Measurements from ENCODE around the gene ARHGEF37. TPM values are rescaled to one million over a fixed set of nuclear protein-coding genes. Genes with fewer than 3 reads are reported as not detected.
"Not testable (repeated sequence)": the region's sequence is repeated elsewhere in the genome, so short reads cannot be mapped to it uniquely, and the experiment has no call there.

Gene ARHGEF37
- total and polyA plus RNA-seq, 2 donors (not counting 1 experiment from before 2014, with no cell fraction given) = 0.31 to 5.3 TPM

- no peaks in the 10 kb centered on the region for H4K20me1 ChIP-seq (ENCODE audit: control insufficient read depth, extremely low read depth, insufficient read depth, low read length)
- no peak overlapping the region for H2AFZ ChIP-seq (ENCODE audit: low read length)
- no peak overlapping the region for H3K4me3 ChIP-seq (replicated peaks in 1 of 4; ENCODE audit: control extremely low read depth in 1 of 4, insufficient read depth in 1 of 4, low read depth in 3 of 4, low read length in 4 of 4)
- H3K9ac ChIP-seq (ENCODE audit: insufficient read depth, low read length) = no peak overlapping the region
- TF ChIP-seq CTCF (conservative IDR thresholded peaks at IDR 0.05 in 1 of 2, IDR thresholded peaks at IDR 0.05 in 1 of 2; ENCODE audit: low read depth in 1 of 2, low read length in 2 of 2) (no peak), EZH2 (IDR thresholded peaks at IDR 0.05; ENCODE audit: low read length, missing control alignments) (no peak)
- no peaks in the 10 kb centered on the region for H3K9me3 ChIP-seq (ENCODE audit: control insufficient read depth, insufficient read depth, low read depth, low read length)
- H3K79me2 ChIP-seq (ENCODE audit: control insufficient read depth, insufficient read depth, low read length) = no peaks in the 10 kb centered on the region
- DNase-seq (ENCODE audit: low read depth in 2 of 2) = peak; percentile 55 to 57
- no peaks in the 10 kb centered on the region for H3K36me3 ChIP-seq (ENCODE audit: control insufficient read depth, insufficient read depth, low read length)
- peaks cover 14% of the 10 kb centered on the region for H3K4me1 ChIP-seq (ENCODE audit: control insufficient read depth, extremely low read depth, insufficient read depth, low read length)
- no peaks in the 10 kb centered on the region for H3K27me3 ChIP-seq (ENCODE audit: control insufficient read depth, insufficient read depth, low read length)
- H3K27ac ChIP-seq (ENCODE audit: insufficient read depth, low read length) = peak overlapping the region; percentile 89
- H3K4me2 ChIP-seq (ENCODE audit: extremely low read depth, insufficient read depth, low read length) = no peak overlapping the region
Observed at GRCh38 chr5:149563466-149563865, 17.8 kb upstream of the ARHGEF37 start.

GRCh38 chr5:149564542-149565140 is 16.7 kb upstream of the ARHGEF37 start:
- H3K27me3 ChIP-seq (ENCODE audit: control insufficient read depth, insufficient read depth, low read length); H3K36me3 ChIP-seq (ENCODE audit: control insufficient read depth, insufficient read depth, low read length); H3K27ac ChIP-seq (ENCODE audit: insufficient read depth, low read length); H3K4me3 ChIP-seq (replicated peaks in 1 of 4; ENCODE audit: control extremely low read depth in 1 of 4, insufficient read depth in 1 of 4, low read depth in 3 of 4, low read length in 4 of 4); H3K4me2 ChIP-seq (ENCODE audit: extremely low read depth, insufficient read depth, low read length); H3K9me3 ChIP-seq (ENCODE audit: control insufficient read depth, insufficient read depth, low read depth, low read length); H3K9ac ChIP-seq (ENCODE audit: insufficient read depth, low read length); H3K79me2 ChIP-seq (ENCODE audit: control insufficient read depth, insufficient read depth, low read length); H4K20me1 ChIP-seq (ENCODE audit: control insufficient read depth, extremely low read depth, insufficient read depth, low read length); H2AFZ ChIP-seq (ENCODE audit: low read length): not testable (repeated sequence)
- peak; percentile 79 to 88 for DNase-seq (ENCODE audit: low read depth in 2 of 2)
- peak; percentile 39 to 49 for TF ChIP-seq CTCF (conservative IDR thresholded peaks at IDR 0.05 in 1 of 2, IDR thresholded peaks at IDR 0.05 in 1 of 2; ENCODE audit: low read depth in 1 of 2, low read length in 2 of 2)
- H3K4me1 ChIP-seq (ENCODE audit: control insufficient read depth, extremely low read depth, insufficient read depth, low read length) = peaks cover 14% of the 10 kb centered on the region

- H3K4me3 ChIP-seq (replicated peaks in 1 of 4; ENCODE audit: control extremely low read depth in 1 of 4, insufficient read depth in 1 of 4, low read depth in 3 of 4, low read length in 4 of 4) = no peak overlapping the region
- TF ChIP-seq EZH2 (IDR thresholded peaks at IDR 0.05; ENCODE audit: low read length, missing control alignments) = no peak
- no peak for TF ChIP-seq CTCF (conservative IDR thresholded peaks at IDR 0.05 in 1 of 2, IDR thresholded peaks at IDR 0.05 in 1 of 2; ENCODE audit: low read depth in 1 of 2, low read length in 2 of 2)
- no peak for DNase-seq (ENCODE audit: low read depth in 2 of 2)
- H4K20me1 ChIP-seq (ENCODE audit: control insufficient read depth, extremely low read depth, insufficient read depth, low read length) = no peaks in the 10 kb centered on the region
- no peak overlapping the region for H3K27ac ChIP-seq (ENCODE audit: insufficient read depth, low read length)
- peaks cover 10% of the 10 kb centered on the region for H3K4me1 ChIP-seq (ENCODE audit: control insufficient read depth, extremely low read depth, insufficient read depth, low read length)
- no peaks in the 10 kb centered on the region for H3K27me3 ChIP-seq (ENCODE audit: control insufficient read depth, insufficient read depth, low read length)
- no peaks in the 10 kb centered on the region for H3K9me3 ChIP-seq (ENCODE audit: control insufficient read depth, insufficient read depth, low read depth, low read length)
- H3K4me2 ChIP-seq (ENCODE audit: extremely low read depth, insufficient read depth, low read length) = no peak overlapping the region
- no peak overlapping the region for H3K9ac ChIP-seq (ENCODE audit: insufficient read depth, low read length)
- no peaks in the 10 kb centered on the region for H3K79me2 ChIP-seq (ENCODE audit: control insufficient read depth, insufficient read depth, low read length)
- no peak overlapping the region for H2AFZ ChIP-seq (ENCODE audit: low read length)
- no peaks in the 10 kb centered on the region for H3K36me3 ChIP-seq (ENCODE audit: control insufficient read depth, insufficient read depth, low read length)
Observed at GRCh38 chr5:149567226-149567625, 14.1 kb upstream of the ARHGEF37 start.

Data from fibroblast of lung (primary cell).